Activated CD4-positive, alpha-beta T cell treated with anti-CD3 and anti-CD28 coated beads for 24 hours (primary cell): ENCODE measurements around the gene WNT6.
A peak's percentile ranks its signal among the peaks of the same experiment; 100 is the strongest.

Source experiments
- DNase-seq, 2 donors: peaks; one replicate each; pipeline ENCODE4 v3.0.0-alpha.2; 2020; ENCODE audit warnings: low read depth in 2 of 2

WNT6 gene

GRCh38 chr2:218893349-218894150, 33.9 kb downstream of the WNT6 start:
- DNase-seq: no peak

- no peak for DNase-seq
Measured at GRCh38 chr2:218894151-218894879, 34.7 kb downstream of the WNT6 start.

- DNase-seq: no peak
Measured at GRCh38 chr2:218894880-218895157, 35.2 kb downstream of the WNT6 start.

- DNase-seq: no peak
Measured at GRCh38 chr2:218895326-218895725, 35.7 kb downstream of the WNT6 start.

DNA sequence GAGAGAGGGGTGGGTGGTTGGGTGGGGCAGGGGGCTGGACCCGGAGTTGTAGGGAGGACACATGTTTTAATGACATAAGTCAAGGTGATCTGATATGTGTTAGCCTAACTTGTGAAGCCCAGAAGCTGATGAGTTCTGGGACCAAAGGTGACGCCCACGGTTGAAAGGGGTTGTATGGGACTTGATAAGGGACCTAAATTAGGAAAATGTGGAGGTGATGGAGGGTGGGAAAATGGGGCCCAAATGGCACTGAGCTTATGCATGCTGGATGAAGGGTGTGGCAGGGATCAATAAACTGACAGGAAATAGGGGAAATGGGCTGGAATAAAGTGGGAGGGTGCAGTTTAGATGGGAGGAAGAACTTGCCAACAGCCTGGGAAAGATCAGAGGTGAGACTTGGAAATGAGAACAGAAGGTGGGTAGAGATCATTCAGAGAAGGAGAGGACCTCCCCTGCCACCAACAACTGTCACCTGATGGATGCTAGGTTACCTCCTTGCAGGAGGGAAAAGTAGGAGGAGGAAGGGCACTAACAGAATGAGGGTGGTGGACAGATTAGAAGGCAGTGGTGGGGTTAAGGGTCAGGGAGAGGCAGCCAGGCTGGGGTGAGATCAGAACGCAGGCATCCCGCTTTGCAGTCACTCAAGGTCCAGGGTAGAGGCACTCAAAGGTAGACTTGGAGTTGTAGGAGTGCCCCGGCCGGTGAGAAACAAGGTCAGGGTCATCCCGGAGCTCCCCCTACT, 36.3 kb downstream of the WNT6 start:
- DNase-seq: no peak

GRCh38 chr2:218896501-218897393, 37.1 kb downstream of the WNT6 start:
- peak; percentile 73 to 82 for DNase-seq

GRCh38 chr2:218897394-218898108, 37.9 kb downstream of the WNT6 start:
- DNase-seq: no peak

- peak; percentile 72 to 80 for DNase-seq
Measured at GRCh38 chr2:218898109-218898878, 38.7 kb downstream of the WNT6 start.

DNA sequence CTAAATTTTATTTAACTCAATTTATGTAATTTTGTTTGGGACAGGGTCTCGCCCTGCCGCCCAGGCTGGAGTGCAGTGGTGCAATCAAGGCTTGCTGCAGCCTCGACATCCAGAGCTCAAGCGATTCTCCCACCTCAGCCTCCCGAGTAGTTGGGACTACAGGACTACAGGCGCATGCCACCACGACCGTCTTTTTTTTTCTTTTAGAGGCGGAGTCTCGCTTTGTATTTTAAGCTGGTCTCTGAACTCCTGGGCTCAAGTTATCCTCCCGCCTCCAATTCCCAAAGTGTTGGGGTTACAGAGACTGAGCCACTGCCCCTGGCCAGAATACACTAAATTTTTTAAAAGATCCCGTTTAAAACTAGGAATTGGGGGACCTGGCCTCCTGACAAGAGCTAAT, 39.5 kb downstream of the WNT6 start:
- no peak for DNase-seq

GRCh38 chr2:218902427-218902826, 42.8 kb downstream of the WNT6 start:
- DNase-seq: no peak

DNA sequence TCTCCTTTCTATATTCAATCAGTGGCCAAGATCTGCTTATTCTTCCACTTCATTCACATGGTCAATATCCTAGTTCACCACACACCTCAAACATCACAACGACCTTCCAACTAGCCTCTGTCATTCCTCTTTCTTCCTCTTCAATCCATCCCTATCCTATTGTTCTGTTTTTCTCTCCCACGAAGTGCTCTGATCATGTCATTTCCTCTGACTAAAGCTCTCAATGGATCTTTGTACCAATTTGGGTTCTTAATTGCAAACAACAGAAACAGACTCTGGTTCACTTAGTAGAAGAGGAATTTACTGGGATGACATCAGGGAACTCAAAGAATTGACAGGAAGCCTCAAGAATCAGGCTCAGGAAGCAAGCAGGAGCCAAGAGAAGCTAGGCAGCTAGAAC, 44.6 kb downstream of the WNT6 start:
- no peak for DNase-seq

- peak; percentile 79 to 89 for DNase-seq
Measured at GRCh38 chr2:218908721-218909619, 49.4 kb downstream of the WNT6 start.

- DNase-seq: no peak
Measured at GRCh38 chr2:218910741-218911140, 51.1 kb downstream of the WNT6 start.

GRCh38 chr2:218920504-218920903, 60.9 kb downstream of the WNT6 start:
- no peak for DNase-seq
